Measurements from ENCODE around the gene C13orf42.

- TF ChIP-seq REST (IDR thresholded peaks at IDR 0.05) (no peak), JUN (IDR thresholded peaks at IDR 0.05) (no peak), PBX3 (IDR thresholded peaks at IDR 0.05) (no peak), POLR2A (IDR thresholded peaks at IDR 0.05; ENCODE audit: low read length) (no peak), ATOH8 (CRISPR knock-in tag; IDR thresholded peaks at IDR 0.05; ENCODE audit: low read depth) (no peak), ZSCAN20 (CRISPR knock-in tag; IDR thresholded peaks at IDR 0.05) (no peak), RNF2 (IDR thresholded peaks at IDR 0.05; ENCODE audit: borderline replicate concordance, low read depth) (no peak), EP300 (IDR thresholded peaks at IDR 0.05) (no peak), HDAC2 (IDR thresholded peaks at IDR 0.05) (no peak), CEBPB (IDR thresholded peaks at IDR 0.05) (no peak), POLR2AphosphoS2 (conservative IDR thresholded peaks at IDR 0.05; ENCODE audit: low read length) (no peak), SREBF2 (IDR thresholded peaks at IDR 0.05) (no peak)
- TF ChIP-seq, protein P1, sequence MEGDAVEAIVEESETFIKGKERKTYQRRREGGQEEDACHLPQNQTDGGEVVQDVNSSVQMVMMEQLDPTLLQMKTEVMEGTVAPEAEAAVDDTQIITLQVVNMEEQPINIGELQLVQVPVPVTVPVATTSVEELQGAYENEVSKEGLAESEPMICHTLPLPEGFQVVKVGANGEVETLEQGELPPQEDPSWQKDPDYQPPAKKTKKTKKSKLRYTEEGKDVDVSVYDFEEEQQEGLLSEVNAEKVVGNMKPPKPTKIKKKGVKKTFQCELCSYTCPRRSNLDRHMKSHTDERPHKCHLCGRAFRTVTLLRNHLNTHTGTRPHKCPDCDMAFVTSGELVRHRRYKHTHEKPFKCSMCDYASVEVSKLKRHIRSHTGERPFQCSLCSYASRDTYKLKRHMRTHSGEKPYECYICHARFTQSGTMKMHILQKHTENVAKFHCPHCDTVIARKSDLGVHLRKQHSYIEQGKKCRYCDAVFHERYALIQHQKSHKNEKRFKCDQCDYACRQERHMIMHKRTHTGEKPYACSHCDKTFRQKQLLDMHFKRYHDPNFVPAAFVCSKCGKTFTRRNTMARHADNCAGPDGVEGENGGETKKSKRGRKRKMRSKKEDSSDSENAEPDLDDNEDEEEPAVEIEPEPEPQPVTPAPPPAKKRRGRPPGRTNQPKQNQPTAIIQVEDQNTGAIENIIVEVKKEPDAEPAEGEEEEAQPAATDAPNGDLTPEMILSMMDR (IDR thresholded peaks at IDR 0.05) = no peak
These were observed 17.5 kb downstream of the C13orf42 start for GRCh38 chr13:51093574-51093973.
